Osteoblast (primary cell): ENCODE data around the gene NPDC1. TPM values are rescaled to one million over a fixed set of nuclear protein-coding genes. Genes with fewer than 3 reads are reported as not detected.
A peak's percentile ranks its signal among the peaks of the same experiment; 100 is the strongest.

Experiments used
- DNase-seq: peaks from one replicate; pipeline ENCODE4 v3.0.0; 2011; ENCODE audit warnings: low spot score, mixed read lengths; ENCODE audit not compliant: insufficient read length; ENCODE audit errors: missing footprints
- H2AFZ ChIP-seq: 2 replicates; pipeline ENCODE4 v1.6.0; 2011; ENCODE audit warnings: mild to moderate bottlenecking, low read length
- H3K27ac ChIP-seq: 2 replicates; pipeline ENCODE4 v1.5.1; 2011; ENCODE audit warnings: mild to moderate bottlenecking, low read depth, low read length, moderate library complexity
- H3K27me3 ChIP-seq: 2 replicates; pipeline ENCODE4 v1.6.0; 2012; ENCODE audit warnings: mild to moderate bottlenecking, control low read depth, inconsistent platforms, low read length, moderate library complexity; ENCODE audit not compliant: insufficient read depth
- H3K36me3 ChIP-seq: 2 replicates; pipeline ENCODE4 v1.5.1; 2011; ENCODE audit warnings: mild to moderate bottlenecking, low read length, control low read depth, moderate library complexity; ENCODE audit not compliant: insufficient read depth
- H3K4me1 ChIP-seq: 2 replicates; pipeline ENCODE4 v1.5.1; 2011; ENCODE audit warnings: mild to moderate bottlenecking, low read length, control low read depth, moderate library complexity; ENCODE audit not compliant: insufficient read depth
- H3K4me2 ChIP-seq: 2 replicates; pipeline ENCODE4 v1.6.0; 2011; ENCODE audit warnings: mild to moderate bottlenecking, low read length; ENCODE audit not compliant: insufficient read depth
- H3K4me3 ChIP-seq: fragments of 200-600 bp; sonication (generic); 3 replicates; pipeline ENCODE4 v1.5.1; 2012; ENCODE audit warnings: mild to moderate bottlenecking, low read length, inconsistent platforms; ENCODE audit not compliant: insufficient read depth
- H3K79me2 ChIP-seq: 2 replicates; pipeline ENCODE4 v1.6.0; 2012; ENCODE audit warnings: mild to moderate bottlenecking, low read length, control low read depth, inconsistent platforms; ENCODE audit not compliant: insufficient read depth
- H3K9me3 ChIP-seq: 2 replicates; pipeline ENCODE4 v1.5.1; 2011; ENCODE audit warnings: low read depth, low read length, control low read depth
- H4K20me1 ChIP-seq: 2 replicates; pipeline ENCODE4 v1.6.0; 2012; ENCODE audit warnings: mild to moderate bottlenecking, low read length, control low read depth; ENCODE audit not compliant: insufficient read depth
- total RNA-seq: library from RNA; depleted of rRNA; stranded (reverse); fragments of >200 nt; gene quantifications from 2 replicates; pipeline ENCODE4 v1.2.3, GENCODE V29; 2012
- TF ChIP-seq, protein P1 (sequence below): IDR thresholded peaks from 2 replicates; pipeline ENCODE4 v1.5.1; 2011; ENCODE audit warnings: mild to moderate bottlenecking, low read depth, low read length, moderate library complexity; ENCODE audit errors: extremely low read depth

Gene NPDC1
- total RNA-seq, 1 donor = 10.1 TPM

DNA sequence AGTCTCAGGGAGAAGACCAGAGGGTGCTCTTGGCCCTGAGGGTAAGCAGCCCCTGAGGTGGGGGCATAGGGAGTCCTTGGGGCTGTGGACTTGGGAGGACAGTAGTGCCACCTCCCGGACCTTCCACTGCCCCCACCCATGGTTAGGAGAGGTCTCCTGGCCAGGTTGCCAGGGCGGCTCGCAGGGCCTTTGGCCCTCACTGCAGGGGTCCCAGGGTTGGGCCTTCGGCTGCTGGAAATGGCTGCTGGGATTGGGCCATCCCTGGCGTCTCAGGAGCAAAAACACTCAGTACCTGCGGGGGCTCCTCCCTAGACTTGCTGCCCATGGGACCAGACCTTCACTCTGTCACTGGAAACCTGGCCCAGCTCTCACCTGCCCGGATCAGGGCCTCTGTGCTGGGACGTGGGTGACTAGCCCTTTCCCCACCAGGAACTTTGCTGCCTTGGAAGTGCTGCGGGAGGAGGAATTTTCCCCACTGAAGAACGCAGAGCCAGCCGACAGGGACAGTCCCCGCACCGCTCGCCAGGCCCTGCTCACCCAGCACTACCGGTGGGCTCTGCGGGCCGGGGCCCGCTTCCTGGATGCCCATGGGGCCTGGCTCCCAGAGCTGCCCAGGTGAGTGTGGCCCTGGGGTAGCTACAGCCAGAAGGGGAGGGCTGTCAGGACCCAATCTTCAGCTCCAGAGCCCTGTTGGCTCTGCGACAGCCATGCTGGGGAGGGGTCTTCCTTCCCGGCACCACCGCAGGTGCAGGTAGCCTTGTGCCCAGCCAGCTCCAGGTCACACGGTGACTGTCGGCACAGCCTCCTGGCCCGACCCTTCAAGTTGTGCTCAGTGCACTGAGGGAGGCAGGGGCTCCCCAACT, 34.5 kb upstream of the NPDC1 start:
- TF ChIP-seq, protein P1, sequence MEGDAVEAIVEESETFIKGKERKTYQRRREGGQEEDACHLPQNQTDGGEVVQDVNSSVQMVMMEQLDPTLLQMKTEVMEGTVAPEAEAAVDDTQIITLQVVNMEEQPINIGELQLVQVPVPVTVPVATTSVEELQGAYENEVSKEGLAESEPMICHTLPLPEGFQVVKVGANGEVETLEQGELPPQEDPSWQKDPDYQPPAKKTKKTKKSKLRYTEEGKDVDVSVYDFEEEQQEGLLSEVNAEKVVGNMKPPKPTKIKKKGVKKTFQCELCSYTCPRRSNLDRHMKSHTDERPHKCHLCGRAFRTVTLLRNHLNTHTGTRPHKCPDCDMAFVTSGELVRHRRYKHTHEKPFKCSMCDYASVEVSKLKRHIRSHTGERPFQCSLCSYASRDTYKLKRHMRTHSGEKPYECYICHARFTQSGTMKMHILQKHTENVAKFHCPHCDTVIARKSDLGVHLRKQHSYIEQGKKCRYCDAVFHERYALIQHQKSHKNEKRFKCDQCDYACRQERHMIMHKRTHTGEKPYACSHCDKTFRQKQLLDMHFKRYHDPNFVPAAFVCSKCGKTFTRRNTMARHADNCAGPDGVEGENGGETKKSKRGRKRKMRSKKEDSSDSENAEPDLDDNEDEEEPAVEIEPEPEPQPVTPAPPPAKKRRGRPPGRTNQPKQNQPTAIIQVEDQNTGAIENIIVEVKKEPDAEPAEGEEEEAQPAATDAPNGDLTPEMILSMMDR = no peak

DNA sequence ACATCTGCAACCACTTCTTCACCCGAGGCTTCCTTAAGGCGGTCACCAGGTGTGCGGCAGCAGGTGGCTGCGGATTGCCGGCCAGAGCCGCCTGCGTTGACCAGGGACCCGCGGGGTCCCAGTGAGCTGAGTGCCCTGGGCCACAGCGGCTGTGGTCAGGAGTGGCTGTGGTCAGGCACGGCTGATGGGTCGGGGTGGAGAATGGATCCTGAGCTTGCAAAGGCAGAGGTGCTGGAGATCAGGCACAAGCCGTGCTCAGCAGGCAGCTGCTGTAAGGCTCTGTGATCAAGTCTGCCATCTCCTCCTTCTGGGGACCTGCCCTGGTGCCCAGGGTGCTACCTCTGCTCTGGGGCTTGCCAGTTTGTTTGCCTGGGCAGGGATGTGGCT, 33.4 kb upstream of the NPDC1 start:
- H3K4me3 ChIP-seq = no peak overlapping the region
- no peak overlapping the region for H3K4me2 ChIP-seq
- peaks cover 6% of the 10 kb centered on the region for H4K20me1 ChIP-seq
- H3K4me1 ChIP-seq = peaks cover 20% of the 10 kb centered on the region
- peaks cover 23% of the 10 kb centered on the region for H3K36me3 ChIP-seq
- no peak overlapping the region for H2AFZ ChIP-seq
- H3K9me3 ChIP-seq = no peaks in the 10 kb centered on the region
- DNase-seq = peak; percentile 67
- H3K79me2 ChIP-seq = peaks cover 42% of the 10 kb centered on the region
- no peaks in the 10 kb centered on the region for H3K27me3 ChIP-seq
- H3K27ac ChIP-seq = no peak overlapping the region
- TF ChIP-seq, protein P1 = no peak

More for the DNA sequence above, 34.5 kb upstream of the NPDC1 start:
- no peak overlapping the region for H3K4me3 ChIP-seq
- peaks cover 29% of the 10 kb centered on the region for H3K4me1 ChIP-seq
- peaks cover 42% of the 10 kb centered on the region for H3K79me2 ChIP-seq
- peaks cover 23% of the 10 kb centered on the region for H3K36me3 ChIP-seq
- no peak overlapping the region for H3K4me2 ChIP-seq
- H3K27ac ChIP-seq = no peak overlapping the region
- no peaks in the 10 kb centered on the region for H3K9me3 ChIP-seq
- no peak overlapping the region for H2AFZ ChIP-seq
- peaks cover 6% of the 10 kb centered on the region for H4K20me1 ChIP-seq
- peak; percentile 42 for DNase-seq
- H3K27me3 ChIP-seq = no peaks in the 10 kb centered on the region

DNA sequence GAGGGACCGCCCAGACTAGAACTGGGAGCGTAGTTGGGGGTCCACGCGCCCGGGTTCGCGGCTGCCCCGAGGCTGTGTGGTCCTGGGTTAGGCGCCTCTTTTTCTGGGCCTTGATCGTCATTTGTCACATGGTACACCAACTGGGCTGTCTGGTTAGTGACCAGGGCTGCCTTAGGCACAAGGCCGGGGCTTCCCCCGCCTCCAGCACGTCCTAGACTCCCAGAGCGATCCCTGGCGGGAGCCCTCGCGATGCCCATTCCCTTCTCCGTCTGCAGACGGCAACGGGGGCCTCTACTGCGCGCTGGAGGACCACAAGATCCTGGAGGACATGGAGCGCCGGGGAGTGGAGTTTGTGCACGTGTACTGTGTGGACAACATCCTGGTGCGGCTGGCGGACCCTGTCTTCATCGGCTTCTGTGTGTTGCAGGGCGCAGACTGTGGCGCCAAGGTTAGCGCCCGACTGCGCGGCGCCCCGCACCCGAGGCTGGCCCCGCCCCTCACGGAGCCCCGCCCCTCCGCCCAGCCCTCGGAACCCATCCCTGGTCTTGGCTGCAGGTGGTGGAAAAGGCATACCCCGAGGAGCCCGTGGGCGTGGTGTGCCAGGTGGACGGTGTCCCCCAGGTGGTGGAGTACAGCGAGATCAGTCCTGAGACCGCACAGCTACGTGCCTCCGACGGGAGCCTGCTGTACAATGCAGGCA, 32.9 kb upstream of the NPDC1 start:
- DNase-seq = peak; percentile 73
- H3K27me3 ChIP-seq = no peaks in the 10 kb centered on the region
- no peak overlapping the region for H2AFZ ChIP-seq
- H3K4me2 ChIP-seq = peak overlapping the region; percentile 85
- TF ChIP-seq, protein P1 = no peak
- no peak overlapping the region for H3K27ac ChIP-seq
- peak overlapping the region; percentile 79 for H3K4me3 ChIP-seq
- H3K4me1 ChIP-seq = peaks cover 14% of the 10 kb centered on the region
- H4K20me1 ChIP-seq = peaks cover 6% of the 10 kb centered on the region
- H3K79me2 ChIP-seq = peaks cover 42% of the 10 kb centered on the region
- no peaks in the 10 kb centered on the region for H3K9me3 ChIP-seq
- H3K36me3 ChIP-seq = peaks cover 23% of the 10 kb centered on the region
